ENCODE data around the gene EMP3.
"Not testable (repeated sequence)": the region's sequence is repeated elsewhere in the genome, so short reads cannot be mapped to it uniquely, and the experiment has no call there.

Gene EMP3

GRCh38 chr19:48325265-48325910 is at the start of gene EMP3:
EMP3 (plus strand) TSS chr19:48325552; CDS start chr19:48326845, 1,293 bp downstream.
- H3K27me3 Mint-ChIP-seq, result no peaks in the 10 kb centered on the region
- H3K4me1 Mint-ChIP-seq (ENCODE audit: low read depth), result peaks cover 82% of the 10 kb centered on the region
- peaks cover 5% of the 10 kb centered on the region for H3K36me3 Mint-ChIP-seq
- H3K27ac Mint-ChIP-seq, result peak within 1 kb of the TSS; percentile 91
- H3K4me3 Mint-ChIP-seq, result peak within 1 kb of the TSS; percentile 88
- no peaks in the 10 kb centered on the region for H3K9me3 Mint-ChIP-seq (ENCODE audit: low read depth)

- Mint-ChIP-seq H3K36me3 (peaks cover 2% of the 10 kb centered on the region), H3K9me3 (ENCODE audit: low read depth) (no peaks in the 10 kb centered on the region), H3K4me3 (no peak overlapping the region), H3K27me3 (no peaks in the 10 kb centered on the region), H3K27ac (no peak overlapping the region), H3K4me1 (ENCODE audit: low read depth) (peaks cover 2% of the 10 kb centered on the region)
Measured at GRCh38 chr19:48279747-48280146, 45.6 kb upstream of the EMP3 start.

GRCh38 chr19:48283908-48284307 is 41.4 kb upstream of the EMP3 start:
- no peaks in the 10 kb centered on the region for H3K4me1 Mint-ChIP-seq (ENCODE audit: low read depth)
- H3K36me3 Mint-ChIP-seq, result peaks cover 7% of the 10 kb centered on the region
- no peak overlapping the region for H3K27ac Mint-ChIP-seq
- peaks cover 2% of the 10 kb centered on the region for H3K27me3 Mint-ChIP-seq
- peaks cover 8% of the 10 kb centered on the region for H3K9me3 Mint-ChIP-seq (ENCODE audit: low read depth)
- H3K4me3 Mint-ChIP-seq, result no peak overlapping the region

- Mint-ChIP-seq H3K27ac (no peak overlapping the region), H3K4me1 (ENCODE audit: low read depth) (no peaks in the 10 kb centered on the region), H3K9me3 (ENCODE audit: low read depth) (peaks cover 8% of the 10 kb centered on the region), H3K4me3 (no peak overlapping the region), H3K27me3 (peaks cover 2% of the 10 kb centered on the region), H3K36me3 (peaks cover 7% of the 10 kb centered on the region)
Measured at GRCh38 chr19:48284896-48285295, 40.5 kb upstream of the EMP3 start.

GRCh38 chr19:48287748-48288147 is 37.6 kb upstream of the EMP3 start:
- H3K9me3 Mint-ChIP-seq (ENCODE audit: low read depth), result peaks cover 8% of the 10 kb centered on the region
- no peak overlapping the region for H3K27ac Mint-ChIP-seq
- no peaks in the 10 kb centered on the region for H3K4me1 Mint-ChIP-seq (ENCODE audit: low read depth)
- peaks cover 7% of the 10 kb centered on the region for H3K36me3 Mint-ChIP-seq
- H3K4me3 Mint-ChIP-seq, result no peak overlapping the region
- H3K27me3 Mint-ChIP-seq, result peaks cover 2% of the 10 kb centered on the region

GRCh38 chr19:48290401-48290770 is 35.0 kb upstream of the EMP3 start:
- H3K9me3 Mint-ChIP-seq (ENCODE audit: low read depth), result peaks cover 8% of the 10 kb centered on the region
- H3K27me3 Mint-ChIP-seq, result no peaks in the 10 kb centered on the region
- no peak overlapping the region for H3K27ac Mint-ChIP-seq
- H3K36me3 Mint-ChIP-seq, result peaks cover 3% of the 10 kb centered on the region
- no peaks in the 10 kb centered on the region for H3K4me1 Mint-ChIP-seq (ENCODE audit: low read depth)
- H3K4me3 Mint-ChIP-seq, result no peak overlapping the region

GRCh38 chr19:48290771-48291488 is 34.4 kb upstream of the EMP3 start:
- no peak overlapping the region for H3K27ac Mint-ChIP-seq
- peak overlapping the region; percentile 80 for H3K4me3 Mint-ChIP-seq
- H3K4me1 Mint-ChIP-seq (ENCODE audit: low read depth), result no peaks in the 10 kb centered on the region
- peaks cover 3% of the 10 kb centered on the region for H3K36me3 Mint-ChIP-seq
- no peaks in the 10 kb centered on the region for H3K27me3 Mint-ChIP-seq
- peaks cover 8% of the 10 kb centered on the region for H3K9me3 Mint-ChIP-seq (ENCODE audit: low read depth)

- not testable (repeated sequence) for H3K36me3 Mint-ChIP-seq; H3K4me1 Mint-ChIP-seq (ENCODE audit: low read depth); H3K9me3 Mint-ChIP-seq (ENCODE audit: low read depth); H3K27me3 Mint-ChIP-seq; H3K27ac Mint-ChIP-seq
- H3K4me3 Mint-ChIP-seq, result peak overlapping the region; percentile 80
Measured at GRCh38 chr19:48291489-48291815, 33.9 kb upstream of the EMP3 start.

- no peak overlapping the region for H3K4me3 Mint-ChIP-seq
- H3K27ac Mint-ChIP-seq, result no peak overlapping the region
- H3K27me3 Mint-ChIP-seq, result no peaks in the 10 kb centered on the region
- H3K9me3 Mint-ChIP-seq (ENCODE audit: low read depth), result no peaks in the 10 kb centered on the region
- no peaks in the 10 kb centered on the region for H3K36me3 Mint-ChIP-seq
- no peaks in the 10 kb centered on the region for H3K4me1 Mint-ChIP-seq (ENCODE audit: low read depth)
Measured at GRCh38 chr19:48292798-48293197, 32.6 kb upstream of the EMP3 start.

GRCh38 chr19:48295458-48295857 is 29.9 kb upstream of the EMP3 start:
- Mint-ChIP-seq H3K9me3 (ENCODE audit: low read depth) (no peaks in the 10 kb centered on the region), H3K4me1 (ENCODE audit: low read depth) (no peaks in the 10 kb centered on the region), H3K27me3 (no peaks in the 10 kb centered on the region), H3K27ac (no peak overlapping the region), H3K4me3 (no peak overlapping the region), H3K36me3 (no peaks in the 10 kb centered on the region)

GRCh38 chr19:48296963-48297734 is 28.2 kb upstream of the EMP3 start:
- H3K27me3 Mint-ChIP-seq, result no peaks in the 10 kb centered on the region
- no peak overlapping the region for H3K27ac Mint-ChIP-seq
- no peak overlapping the region for H3K4me3 Mint-ChIP-seq
- no peaks in the 10 kb centered on the region for H3K4me1 Mint-ChIP-seq (ENCODE audit: low read depth)
- no peaks in the 10 kb centered on the region for H3K9me3 Mint-ChIP-seq (ENCODE audit: low read depth)
- H3K36me3 Mint-ChIP-seq, result no peaks in the 10 kb centered on the region

GRCh38 chr19:48297975-48298374 is 27.4 kb upstream of the EMP3 start:
- Mint-ChIP-seq H3K36me3 (no peaks in the 10 kb centered on the region), H3K27me3 (no peaks in the 10 kb centered on the region), H3K4me3 (no peak overlapping the region), H3K27ac (no peak overlapping the region), H3K9me3 (ENCODE audit: low read depth) (no peaks in the 10 kb centered on the region), H3K4me1 (ENCODE audit: low read depth) (no peaks in the 10 kb centered on the region)

GRCh38 chr19:48301886-48302599 is 23.3 kb upstream of the EMP3 start:
- H3K27ac Mint-ChIP-seq, result no peak overlapping the region
- no peaks in the 10 kb centered on the region for H3K36me3 Mint-ChIP-seq
- no peak overlapping the region for H3K4me3 Mint-ChIP-seq
- H3K27me3 Mint-ChIP-seq, result no peaks in the 10 kb centered on the region
- H3K4me1 Mint-ChIP-seq (ENCODE audit: low read depth), result no peaks in the 10 kb centered on the region
- no peaks in the 10 kb centered on the region for H3K9me3 Mint-ChIP-seq (ENCODE audit: low read depth)

- H3K27ac Mint-ChIP-seq, result no peak overlapping the region
- no peaks in the 10 kb centered on the region for H3K27me3 Mint-ChIP-seq
- H3K4me3 Mint-ChIP-seq, result no peak overlapping the region
- no peaks in the 10 kb centered on the region for H3K9me3 Mint-ChIP-seq (ENCODE audit: low read depth)
- H3K36me3 Mint-ChIP-seq, result no peaks in the 10 kb centered on the region
- no peaks in the 10 kb centered on the region for H3K4me1 Mint-ChIP-seq (ENCODE audit: low read depth)
Measured at GRCh38 chr19:48302600-48302959, 22.8 kb upstream of the EMP3 start.

GRCh38 chr19:48303367-48303766 is 22.0 kb upstream of the EMP3 start:
- Mint-ChIP-seq H3K27ac (no peak overlapping the region), H3K27me3 (no peaks in the 10 kb centered on the region), H3K4me1 (ENCODE audit: low read depth) (no peaks in the 10 kb centered on the region), H3K4me3 (no peak overlapping the region), H3K9me3 (ENCODE audit: low read depth) (no peaks in the 10 kb centered on the region), H3K36me3 (no peaks in the 10 kb centered on the region)
